HCT116 (cell line): Measurements from ENCODE around the gene SRPK3. TPM values are rescaled to one million over a fixed set of nuclear protein-coding genes. Genes with fewer than 3 reads are reported as not detected.

Experiments
- ATAC-seq: fragments of 200-7000 bp; cut with Tn5 transposase; 2 replicates; pipeline ENCODE4 v1.9.1; 2020; ENCODE audit warnings: mild to moderate bottlenecking, moderate library complexity
- BruUV-seq: library from RNA; stranded (reverse); fragments of 400-500 nt; replicated peaks from 2 replicates; lab custom pipeline; 2021; lab: Mats Ljungman, UMichigan
- CTCF ChIA-PET: fragments of 300-600 bp; sonication (Branson Sonifier 250); formaldehyde crosslinking; loops from one replicate; lab custom pipeline; 2021; ENCODE audit warnings: antibody characterized with exemption; lab: Charles Lee
- POLR2A ChIA-PET: fragments of 300-600, 350-600 bp; sonication (Branson Sonifier 250); formaldehyde crosslinking; loops from one replicate; lab custom pipeline; 2021; ENCODE audit warnings: antibody characterized with exemption; lab: Charles Lee
- RAD21 ChIA-PET, 2 experiments: fragments of 300-600 bp; sonication (Branson Sonifier 250); formaldehyde crosslinking; loops; one replicate each; lab custom pipeline; 2023; ENCODE audit warnings: low total read pairs in 2 of 2; ENCODE audit not compliant: uncharacterized antibody in 2 of 2, unreplicated experiment in 2 of 2, low non-redundant PET in 1 of 2; lab: Charles Lee
- DNase-seq: peaks from one replicate; pipeline ENCODE4 v3.0.0-alpha.2; 2010; ENCODE audit warnings: low read depth, low spot score
- H2AFZ ChIP-seq: fragments of 200-600 bp; shearing (Covaris generic), sonication (generic); 2 replicates; pipeline ENCODE4 v1.6.1; 2017; ENCODE audit warnings: low read depth, mixed run types, mixed read lengths, antibody characterized with exemption, low read length; ENCODE audit not compliant: poor library complexity, severe bottlenecking
- H3K27ac ChIP-seq: 2 replicates; pipeline ENCODE4 v1.5.1; 2012; ENCODE audit warnings: low read depth, low read length
- H3K27me3 ChIP-seq: fragments of 200-600 bp; sonication (generic); 2 replicates; pipeline ENCODE4 v1.6.1; 2016; ENCODE audit warnings: mixed run types, low read length, mixed read lengths; ENCODE audit not compliant: insufficient read depth
- H3K36me3 ChIP-seq, 2 experiments: fragments of 200-500 bp in 1 of 2; fragments of 200-600 bp in 1 of 2; sonication (Bioruptor generic) in 1 of 2; sonication (generic) in 1 of 2; 2 replicates each; pipeline versions ENCODE4 v1.5.1 to v1.6.1; 2014 to 2016; ENCODE audit warnings: low read length in 2 of 2, inconsistent platforms in 1 of 2, mixed read lengths in 1 of 2, mixed run types in 1 of 2; ENCODE audit not compliant: insufficient read depth in 2 of 2, control insufficient read depth in 1 of 2
- H3K4me1 ChIP-seq, 2 experiments: fragments of 200-600 bp in 1 of 2; sonication (generic) in 1 of 2; 2 replicates each; pipeline versions ENCODE4 v1.5.1 to v1.6.1; 2012 to 2017; ENCODE audit warnings: low read length in 2 of 2, inconsistent platforms in 1 of 2, mild to moderate bottlenecking in 1 of 2, mixed read lengths in 1 of 2, mixed run types in 1 of 2, moderate library complexity in 1 of 2; ENCODE audit not compliant: insufficient read depth in 2 of 2, control insufficient read depth in 1 of 2
- H3K4me2 ChIP-seq: fragments of 200-600 bp; sonication (generic); 2 replicates; pipeline ENCODE4 v1.6.1; 2017; ENCODE audit warnings: mixed run types, low read length, mixed read lengths
- H3K4me3 ChIP-seq, 2 experiments: fragments of 200-600 bp in 1 of 2; sonication (generic) in 1 of 2; replicated peaks in 1 of 2; 2 replicates each; pipeline ENCODE4 v1.5.1; 2011 to 2016; ENCODE audit warnings: low read length in 2 of 2, control low read depth in 1 of 2, low read depth in 1 of 2, mild to moderate bottlenecking in 1 of 2, mixed read lengths in 1 of 2, mixed run types in 1 of 2
- H3K79me2 ChIP-seq: fragments of 200-600 bp; sonication (generic); 2 replicates; pipeline ENCODE4 v1.6.1; 2017; ENCODE audit warnings: mild to moderate bottlenecking, mixed run types, low read length, moderate library complexity, mixed read lengths; ENCODE audit not compliant: insufficient read depth
- H3K9ac ChIP-seq: fragments of 200-600 bp; sonication (generic); 2 replicates; pipeline ENCODE4 v1.6.1; 2016; ENCODE audit warnings: low read length, mixed read lengths
- H3K9me2 ChIP-seq: fragments of 200-600 bp; sonication (generic), shearing (Covaris generic); 2 replicates; pipeline ENCODE4 v1.6.1; 2017; ENCODE audit warnings: mixed run types, mild to moderate bottlenecking, moderate library complexity; ENCODE audit not compliant: insufficient read depth
- H3K9me3 ChIP-seq, 2 experiments: fragments of 200-500 bp in 1 of 2; fragments of 200-600 bp in 1 of 2; sonication (Bioruptor generic) in 1 of 2; sonication (generic) in 1 of 2; 2 replicates each; pipeline ENCODE4 v1.6.1; 2014 to 2017; ENCODE audit warnings: low read length in 2 of 2, mixed read lengths in 2 of 2, inconsistent platforms in 1 of 2, low read depth in 1 of 2, mild to moderate bottlenecking in 1 of 2, mixed run types in 1 of 2, moderate library complexity in 1 of 2; ENCODE audit not compliant: control insufficient read depth in 1 of 2, insufficient read depth in 1 of 2
- H4K20me1 ChIP-seq: fragments of 200-600 bp; sonication (generic), shearing (Covaris generic); 2 replicates; pipeline ENCODE4 v1.6.1; 2017; ENCODE audit warnings: mixed run types, mild to moderate bottlenecking, moderate library complexity; ENCODE audit not compliant: insufficient read depth
- CBX3 ChIP-seq: IDR thresholded peaks from 2 replicates; pipeline ENCODE4 v1.6.1; 2012; ENCODE audit warnings: low read depth
- CTCF ChIP-seq, 3 experiments: fragments of 200-600 bp in 1 of 3; sonication (generic) in 1 of 3; IDR thresholded peaks in 2 of 3; conservative IDR thresholded peaks in 1 of 3; 2 replicates each; pipeline ENCODE4 v1.5.1; 2012 to 2017; ENCODE audit warnings: low read depth in 2 of 3, low read length in 2 of 3, antibody characterized with exemption in 1 of 3, borderline replicate concordance in 1 of 3, control low read depth in 1 of 3, mild to moderate bottlenecking in 1 of 3, mixed read lengths in 1 of 3, mixed run types in 1 of 3, moderate library complexity in 1 of 3; ENCODE audit not compliant: insufficient read depth in 1 of 3
- ELF1 ChIP-seq: IDR thresholded peaks from 2 replicates; pipeline ENCODE4 v1.6.1; 2012; ENCODE audit warnings: low read depth, borderline replicate concordance
- EZH2 ChIP-seq: fragments of 200-600 bp; sonication (generic); IDR thresholded peaks from 2 replicates; pipeline ENCODE4 v1.6.1; 2017; ENCODE audit warnings: antibody characterized with exemption, mixed run types
- EZH2phosphoT487 ChIP-seq: fragments of 200-600 bp; IDR thresholded peaks from 2 replicates; pipeline ENCODE4 v1.6.1; 2018; ENCODE audit warnings: antibody characterized with exemption, borderline replicate concordance
- FOSL1 ChIP-seq: IDR thresholded peaks from 2 replicates; pipeline ENCODE4 v1.6.1; 2012; ENCODE audit warnings: low read depth
- JUND ChIP-seq: IDR thresholded peaks from 2 replicates; pipeline ENCODE4 v1.6.1; 2012
- POLR2A ChIP-seq: IDR thresholded peaks from 2 replicates; pipeline ENCODE4 v1.7.0; 2011; ENCODE audit warnings: borderline replicate concordance; ENCODE audit not compliant: insufficient read depth, insufficient read length; ENCODE audit errors: extremely low read depth
- SIN3A ChIP-seq: IDR thresholded peaks from 2 replicates; pipeline ENCODE4 v1.6.1; 2012; ENCODE audit warnings: low read depth
- SP1 ChIP-seq: IDR thresholded peaks from 2 replicates; pipeline ENCODE4 v1.6.1; 2012; ENCODE audit warnings: low read depth
- SRF ChIP-seq: IDR thresholded peaks from 2 replicates; pipeline ENCODE4 v1.6.1; 2012; ENCODE audit warnings: low read depth
- ZNF274 ChIP-seq: fragments of 200-500 bp; sonication (Bioruptor generic); IDR thresholded peaks from 2 replicates; pipeline ENCODE4 v1.6.1; 2014; ENCODE audit warnings: mild to moderate bottlenecking, low read depth, low read length, inconsistent platforms
- intact Hi-C: fragments of 100-400 bp; cut with micrococcal nuclease; formaldehyde crosslinking; loops from 2 replicates; pipeline ENCODE4 v1.10.0; 2022
- total RNA-seq: library from RNA; stranded (reverse); gene quantifications from one replicate; pipeline ENCODE4 v1.2.1, GENCODE V29; 2021; ENCODE audit not compliant: unreplicated experiment
- TF ChIP-seq, protein P1 (sequence below): IDR thresholded peaks from 2 replicates; pipeline ENCODE4 v1.6.1; 2012; ENCODE audit warnings: low read depth
- TF ChIP-seq, protein P2 (sequence below): IDR thresholded peaks from 2 replicates; pipeline ENCODE4 v1.6.1; 2012

The SRPK3 gene
- total RNA-seq, 1 experiment from 2014 or later, result not detected

DNA sequence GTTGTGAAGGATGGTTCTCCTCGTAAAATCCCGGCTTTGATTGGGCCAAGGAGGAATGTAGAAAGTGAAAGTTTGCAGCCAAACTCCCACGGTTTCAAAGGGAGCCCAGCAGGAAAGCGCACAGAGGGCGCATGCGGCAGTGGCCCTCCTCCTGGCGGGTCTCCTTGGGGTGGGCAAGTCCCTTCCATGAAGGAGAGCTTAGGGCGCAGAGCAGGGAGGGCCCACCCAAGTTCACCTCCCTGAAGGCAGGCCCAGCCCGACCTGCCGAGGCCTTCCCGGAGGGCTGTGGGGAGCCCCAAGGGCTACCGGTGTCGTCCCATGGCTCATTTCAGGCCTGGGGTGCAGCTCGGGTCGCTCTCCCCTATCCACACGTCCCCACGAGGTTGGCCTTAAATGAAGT, 47.5 kb downstream of the SRPK3 start:
- BruUV-seq, result no TSS peak
- TF ChIP-seq CBX3 (no peak), ELF1 (no peak), POLR2A (no peak), SIN3A (no peak), EZH2phosphoT487 (no peak), FOSL1 (no peak), CTCF (IDR thresholded peaks at IDR 0.05 in 2 of 3, conservative IDR thresholded peaks at IDR 0.05 in 1 of 3; ENCODE audit: borderline replicate concordance in 1 of 3, insufficient read depth in 1 of 3, low read depth in 2 of 3, low read length in 2 of 3) (no peak), SRF (no peak), EZH2 (no peak), JUND (no peak), ZNF274 (no peak), SP1 (no peak)
- TF ChIP-seq, protein P1, sequence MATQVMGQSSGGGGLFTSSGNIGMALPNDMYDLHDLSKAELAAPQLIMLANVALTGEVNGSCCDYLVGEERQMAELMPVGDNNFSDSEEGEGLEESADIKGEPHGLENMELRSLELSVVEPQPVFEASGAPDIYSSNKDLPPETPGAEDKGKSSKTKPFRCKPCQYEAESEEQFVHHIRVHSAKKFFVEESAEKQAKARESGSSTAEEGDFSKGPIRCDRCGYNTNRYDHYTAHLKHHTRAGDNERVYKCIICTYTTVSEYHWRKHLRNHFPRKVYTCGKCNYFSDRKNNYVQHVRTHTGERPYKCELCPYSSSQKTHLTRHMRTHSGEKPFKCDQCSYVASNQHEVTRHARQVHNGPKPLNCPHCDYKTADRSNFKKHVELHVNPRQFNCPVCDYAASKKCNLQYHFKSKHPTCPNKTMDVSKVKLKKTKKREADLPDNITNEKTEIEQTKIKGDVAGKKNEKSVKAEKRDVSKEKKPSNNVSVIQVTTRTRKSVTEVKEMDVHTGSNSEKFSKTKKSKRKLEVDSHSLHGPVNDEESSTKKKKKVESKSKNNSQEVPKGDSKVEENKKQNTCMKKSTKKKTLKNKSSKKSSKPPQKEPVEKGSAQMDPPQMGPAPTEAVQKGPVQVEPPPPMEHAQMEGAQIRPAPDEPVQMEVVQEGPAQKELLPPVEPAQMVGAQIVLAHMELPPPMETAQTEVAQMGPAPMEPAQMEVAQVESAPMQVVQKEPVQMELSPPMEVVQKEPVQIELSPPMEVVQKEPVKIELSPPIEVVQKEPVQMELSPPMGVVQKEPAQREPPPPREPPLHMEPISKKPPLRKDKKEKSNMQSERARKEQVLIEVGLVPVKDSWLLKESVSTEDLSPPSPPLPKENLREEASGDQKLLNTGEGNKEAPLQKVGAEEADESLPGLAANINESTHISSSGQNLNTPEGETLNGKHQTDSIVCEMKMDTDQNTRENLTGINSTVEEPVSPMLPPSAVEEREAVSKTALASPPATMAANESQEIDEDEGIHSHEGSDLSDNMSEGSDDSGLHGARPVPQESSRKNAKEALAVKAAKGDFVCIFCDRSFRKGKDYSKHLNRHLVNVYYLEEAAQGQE, result no peak
- TF ChIP-seq, protein P2, sequence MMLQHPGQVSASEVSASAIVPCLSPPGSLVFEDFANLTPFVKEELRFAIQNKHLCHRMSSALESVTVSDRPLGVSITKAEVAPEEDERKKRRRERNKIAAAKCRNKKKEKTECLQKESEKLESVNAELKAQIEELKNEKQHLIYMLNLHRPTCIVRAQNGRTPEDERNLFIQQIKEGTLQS, result no peak
- DNase-seq, result no peak
- RAD21 ChIA-PET, result no interaction called here
- no peak overlapping the region for H3K27ac ChIP-seq
- H2AFZ ChIP-seq, result no peak overlapping the region
- no peaks in the 10 kb centered on the region for H3K9me2 ChIP-seq
- intact Hi-C loops, result no loop called here
- no peaks in the 10 kb centered on the region for H4K20me1 ChIP-seq
- no peaks in the 10 kb centered on the region for H3K27me3 ChIP-seq
- POLR2A ChIA-PET, result no interaction called here
- H3K36me3 ChIP-seq, result no peaks in the 10 kb centered on the region
- H3K4me1 ChIP-seq, result peaks cover 0 to 13% of the 10 kb centered on the region in 2 experiments; a peak in 2 of 4 replicates
- peak overlapping the region; percentile 63 for H3K4me2 ChIP-seq
- peak overlapping the region in 1 of 2 experiments; percentile 42; a peak in 1 of 4 replicates for H3K4me3 ChIP-seq
- ATAC-seq, result peak; percentile 15; the same call in 1 of the 2 replicates
- no peaks in the 10 kb centered on the region for H3K79me2 ChIP-seq
- CTCF ChIA-PET, result no interaction called here
- H3K9me3 ChIP-seq, result no peaks in the 10 kb centered on the region
- no peak overlapping the region for H3K9ac ChIP-seq
